RCC 7860 (cell line): Measurements from ENCODE around the gene CAMK2A.

Experiments used
- DNase-seq: peaks from one replicate; pipeline ENCODE4 v3.0.0-alpha.2; 2015; ENCODE audit warnings: low spot score
- FAIRE-seq: peaks from 2 replicates; lab custom pipeline; 2012; peaks lifted over from hg19 to GRCh38; lab: Jason Lieb, UNC

The CAMK2A gene

GRCh38 chr5:150285114-150285513 lies 4.5 kb downstream of the CAMK2A start:
- FAIRE-seq = no peak

GRCh38 chr5:150284311-150284710 lies 5.3 kb downstream of the CAMK2A start:
- FAIRE-seq (no peak), DNase-seq (no peak)

More at GRCh38 chr5:150285114-150285513, 4.5 kb downstream of the CAMK2A start:
- DNase-seq = no peak

GRCh38 chr5:150283904-150284303 lies 5.7 kb downstream of the CAMK2A start:
- no peak for FAIRE-seq
- DNase-seq = no peak

- DNase-seq (no peak), FAIRE-seq (no peak)
Observed at GRCh38 chr5:150281987-150282386, 7.6 kb downstream of the CAMK2A start.

GRCh38 chr5:150279330-150280020 lies 10.1 kb downstream of the CAMK2A start:
- FAIRE-seq = no peak

GRCh38 chr5:150278916-150279315 lies 10.7 kb downstream of the CAMK2A start:
- FAIRE-seq (peak; percentile 87), DNase-seq (peak; percentile 88)

More at GRCh38 chr5:150279330-150280020, 10.1 kb downstream of the CAMK2A start:
- no peak for DNase-seq

- DNase-seq (no peak), FAIRE-seq (no peak)
Observed at GRCh38 chr5:150278046-150278730, 11.4 kb downstream of the CAMK2A start.

GRCh38 chr5:150277043-150277442 lies 12.5 kb downstream of the CAMK2A start:
- DNase-seq (no peak), FAIRE-seq (no peak)

- FAIRE-seq = no peak
- DNase-seq = no peak
Observed at GRCh38 chr5:150274811-150275210, 14.8 kb downstream of the CAMK2A start.

GRCh38 chr5:150272531-150272930 lies 17.0 kb downstream of the CAMK2A start:
- DNase-seq (peak; percentile 32), FAIRE-seq (no peak)

- no peak for DNase-seq
- FAIRE-seq = no peak
Observed at GRCh38 chr5:150271923-150272322, 17.6 kb downstream of the CAMK2A start.

GRCh38 chr5:150271296-150271692 lies 18.3 kb downstream of the CAMK2A start:
- no peak for FAIRE-seq

GRCh38 chr5:150270541-150271295 lies 18.9 kb downstream of the CAMK2A start:
- FAIRE-seq (no peak), DNase-seq (no peak)

More at GRCh38 chr5:150271296-150271692, 18.3 kb downstream of the CAMK2A start:
- no peak for DNase-seq

- no peak for FAIRE-seq
- DNase-seq = no peak
Observed at GRCh38 chr5:150266871-150267291, 22.7 kb downstream of the CAMK2A start.

- DNase-seq = no peak
- no peak for FAIRE-seq
Observed at GRCh38 chr5:150265870-150266383, 23.6 kb downstream of the CAMK2A start.

GRCh38 chr5:150264667-150265603 lies 24.6 kb downstream of the CAMK2A start:
- no peak for FAIRE-seq
- DNase-seq = no peak

GRCh38 chr5:150263801-150264621 lies 25.6 kb downstream of the CAMK2A start:
- DNase-seq (peak; percentile 95), FAIRE-seq (peak; percentile 97)

GRCh38 chr5:150263375-150263775 lies 26.2 kb downstream of the CAMK2A start:
- DNase-seq (no peak), FAIRE-seq (no peak)

- DNase-seq = no peak
- FAIRE-seq = no peak
Observed at GRCh38 chr5:150262502-150262901, 27.1 kb downstream of the CAMK2A start.
